ENCODE measurements around the gene DNAJC13. TPM values are rescaled to one million over a fixed set of nuclear protein-coding genes. Genes with fewer than 3 reads are reported as not detected.

Gene DNAJC13
- total and polyA plus RNA-seq, 2 of the 8 experiments (the other 6 are each of a cell fraction or from before 2014, with no cell fraction given), result 7.9 to 28.8 TPM

GRCh38 chr3:132386259-132386658 is 31.0 kb upstream of the DNAJC13 start:
- no peak overlapping the region for H2BK20ac ChIP-seq (ENCODE audit: low read length)
- no peak overlapping the region for H4K8ac ChIP-seq (ENCODE audit: extremely low read depth, insufficient read depth, low read length)
- H3K23me2 ChIP-seq (ENCODE audit: low read depth, low read length), result no peaks in the 10 kb centered on the region
- no peak overlapping the region for H2BK15ac ChIP-seq (ENCODE audit: low read length)
- no peak overlapping the region for H3K9ac ChIP-seq (replicated peaks in 1 of 4; ENCODE audit: extremely low read depth in 1 of 4, low read depth in 3 of 4, low read length in 3 of 4)
- H3K23ac ChIP-seq (ENCODE audit: insufficient read length), result no peak overlapping the region
- H3K4me3 ChIP-seq (ENCODE audit: extremely low read depth in 1 of 4, insufficient read depth in 2 of 4, low read depth in 3 of 4, low read length in 4 of 4), result no peak overlapping the region
- FAIRE-seq (no peak), DNase-seq (ENCODE audit: low read depth in 1 of 2, low spot score in 2 of 2) (no peak)
- no peak overlapping the region for H3K27ac ChIP-seq (ENCODE audit: low read depth, low read length)
- H3K4me1 ChIP-seq (replicated peaks in 1 of 4; ENCODE audit: control insufficient read depth in 3 of 4, insufficient read depth in 4 of 4, low read length in 3 of 4), result peaks cover 9 to 20% (median 15%) of the 10 kb centered on the region in 4 experiments
- H4K20me1 ChIP-seq (replicated peaks in 1 of 2; ENCODE audit: control insufficient read depth in 1 of 2, insufficient read depth in 2 of 2, low read length in 2 of 2), result no peaks in the 10 kb centered on the region
- no peak overlapping the region for H3K56ac ChIP-seq (replicated peaks; ENCODE audit: insufficient read length, low read depth, low read length)
- no peak overlapping the region for H4K91ac ChIP-seq (replicated peaks; ENCODE audit: insufficient read length, low read length)
- no peak overlapping the region for H2BK12ac ChIP-seq (ENCODE audit: low read depth, low read length)
- no peak overlapping the region for H2BK5ac ChIP-seq (ENCODE audit: low read depth, low read length)
- H3K79me1 ChIP-seq (ENCODE audit: low read depth, low read length), result no peaks in the 10 kb centered on the region
- POLR2A ChIA-PET (ENCODE audit: partially characterized antibody), result no interaction called here
- TF ChIP-seq SUZ12 (IDR thresholded peaks at IDR 0.05; ENCODE audit: low read length), result no peak
- no peak for TF ChIP-seq SP1 (IDR thresholded peaks at IDR 0.05; ENCODE audit: low read depth, low read length)
- TF ChIP-seq SP4 (IDR thresholded peaks at IDR 0.05; ENCODE audit: low read length), result no peak
- no peak for TF ChIP-seq CHD2 (IDR thresholded peaks at IDR 0.05; ENCODE audit: low read length)
- no peak for TF ChIP-seq HDAC6 (IDR thresholded peaks at IDR 0.05; ENCODE audit: low read depth, low read length)
- TF ChIP-seq EGR1 (IDR thresholded peaks at IDR 0.05; ENCODE audit: borderline replicate concordance, low read depth, low read length), result no peak
- H3K9me3 ChIP-seq (ENCODE audit: insufficient read depth in 2 of 2, low read depth in 1 of 2, low read length in 1 of 2), result peaks cover 0 to 4% of the 10 kb centered on the region in 2 experiments; a peak in 1 of 4 replicates
- H2AFZ ChIP-seq (ENCODE audit: low read length), result no peak overlapping the region
- H3K18ac ChIP-seq (ENCODE audit: extremely low read depth, low read length), result no peak overlapping the region
- no peaks in the 10 kb centered on the region for H3K36me3 ChIP-seq (ENCODE audit: control insufficient read depth in 2 of 4, insufficient read depth in 4 of 4, low read length in 3 of 4)
- H3K4me2 ChIP-seq (ENCODE audit: insufficient read depth in 1 of 2, low read depth in 2 of 2, low read length in 2 of 2), result no peak overlapping the region
- WGBS, 2 experiments (ENCODE audit: extremely low coverage in 1 of 2, insufficient coverage in 1 of 2, insufficient read length in 1 of 2, insufficient replicate concordance in 2 of 2, low coverage in 1 of 2, low lambda C conversion rate in 2 of 2, missing lambda C conversion rate in 1 of 2), result 97% methylated on average over 8 of the region's 8 CpGs; no CpG with 5 or more reads in 1 of the 2 experiments
- no peaks in the 10 kb centered on the region for H3K79me2 ChIP-seq (ENCODE audit: control insufficient read depth in 1 of 2, insufficient read depth in 2 of 2, low read length in 2 of 2)
- CTCF ChIA-PET (ENCODE audit: partially characterized antibody), result interaction anchor here (1.0 kb wide), 1 partner anchor 34 kb away, joined by 3 read pairs; no protein-coding TSS in a partner anchor
- no peak overlapping the region for H4K5ac ChIP-seq (ENCODE audit: insufficient read length, low read depth, low read length)
- no peak overlapping the region for H2BK120ac ChIP-seq (replicated peaks; ENCODE audit: low read depth, low read length)
- H3K27me3 ChIP-seq (replicated peaks in 1 of 4; ENCODE audit: control insufficient read depth in 3 of 4, extremely low read depth in 1 of 4, insufficient read depth in 3 of 4, low read length in 3 of 4), result no peaks in the 10 kb centered on the region
- H3K4ac ChIP-seq (replicated peaks; ENCODE audit: insufficient read length, low read depth, low read length), result no peak overlapping the region
- H2AK5ac ChIP-seq (ENCODE audit: low read depth, low read length), result no peak overlapping the region
- no peak overlapping the region for H3K14ac ChIP-seq (ENCODE audit: insufficient read length)
